GM19324 (cell line): ENCODE results near the gene ARHGAP18.
"Not testable (repeated sequence)": the region's sequence is repeated elsewhere in the genome, so short reads cannot be mapped to it uniquely, and the experiment has no call there.

Source experiments
- ATAC-seq: cut with Tn5 transposase; IDR thresholded peaks from one replicate; pipeline ENCODE4 v1.9.1; 2021; ENCODE audit warnings: mild to moderate bottlenecking, moderate library complexity; ENCODE audit not compliant: unreplicated experiment, low FRiP score

Gene ARHGAP18

GRCh38 chr6:129597023-129597713, 112.8 kb downstream of the ARHGAP18 start:
- no peak for ATAC-seq

GRCh38 chr6:129596522-129596921, 113.5 kb downstream of the ARHGAP18 start:
- no peak for ATAC-seq

- ATAC-seq: no peak
These were observed 116.8 kb downstream of the ARHGAP18 start for GRCh38 chr6:129593233-129593564.

- ATAC-seq: no peak
These were observed 117.3 kb downstream of the ARHGAP18 start for GRCh38 chr6:129592516-129593232.

- no peak for ATAC-seq
These were observed 119.5 kb downstream of the ARHGAP18 start for GRCh38 chr6:129590408-129591022.

- ATAC-seq: no peak
These were observed 123.2 kb downstream of the ARHGAP18 start for GRCh38 chr6:129586815-129587214.

- ATAC-seq: no peak
These were observed 126.1 kb downstream of the ARHGAP18 start for GRCh38 chr6:129583866-129584265.

GRCh38 chr6:129578315-129578714, 131.7 kb downstream of the ARHGAP18 start:
- ATAC-seq: no peak

- no peak for ATAC-seq
These were observed 132.3 kb downstream of the ARHGAP18 start for GRCh38 chr6:129577691-129578090.

GRCh38 chr6:129576456-129576855, 133.5 kb downstream of the ARHGAP18 start:
- ATAC-seq: no peak

- ATAC-seq: no peak
These were observed 134.4 kb downstream of the ARHGAP18 start for GRCh38 chr6:129575378-129576118.

- ATAC-seq: not testable (repeated sequence)
These were observed 135.4 kb downstream of the ARHGAP18 start for GRCh38 chr6:129574605-129575004.

- not testable (repeated sequence) for ATAC-seq
These were observed 139.0 kb downstream of the ARHGAP18 start for GRCh38 chr6:129570929-129571328.

- ATAC-seq: no peak
These were observed 142.0 kb downstream of the ARHGAP18 start for GRCh38 chr6:129568015-129568414.

GRCh38 chr6:129567374-129567773, 142.6 kb downstream of the ARHGAP18 start:
- ATAC-seq: no peak

GRCh38 chr6:129565811-129566210, 144.2 kb downstream of the ARHGAP18 start:
- ATAC-seq: no peak

GRCh38 chr6:129565366-129565765, 144.6 kb downstream of the ARHGAP18 start:
- ATAC-seq: no peak

GRCh38 chr6:129558248-129558647, 151.7 kb downstream of the ARHGAP18 start:
- no peak for ATAC-seq

GRCh38 chr6:129555206-129555832, 154.7 kb downstream of the ARHGAP18 start:
- no peak for ATAC-seq

- no peak for ATAC-seq
These were observed 157.6 kb downstream of the ARHGAP18 start for GRCh38 chr6:129552413-129552812.

- no peak for ATAC-seq
These were observed 158.5 kb downstream of the ARHGAP18 start for GRCh38 chr6:129551486-129551885.
